H1 (cell line): ENCODE results near the gene SGCG. TPM values are rescaled to one million over a fixed set of nuclear protein-coding genes. Genes with fewer than 3 reads are reported as not detected.

Source experiments
- CTCF ChIA-PET: fragments of 300-600 bp; sonication (Branson Sonifier 250); formaldehyde crosslinking; loops from one replicate; lab custom pipeline; 2021; ENCODE audit not compliant: partially characterized antibody; lab: Charles Lee
- POLR2A ChIA-PET: fragments of 300-600 bp; sonication (Branson Sonifier 250); formaldehyde crosslinking; loops from one replicate; lab custom pipeline; 2021; ENCODE audit warnings: inconsistent platforms; ENCODE audit not compliant: partially characterized antibody; lab: Charles Lee
- DNase-seq, 2 experiments: peaks; one replicate each; pipeline versions ENCODE4 v3.0.0 to v3.0.0-alpha.2; 2010 to 2022; ENCODE audit warnings: low spot score in 2 of 2, low read depth in 1 of 2, mixed read lengths in 1 of 2
- FAIRE-seq: peaks from 2 replicates; lab custom pipeline; 2011; peaks lifted over from hg19 to GRCh38; lab: Jason Lieb, UNC
- H2AFZ ChIP-seq: 2 replicates; pipeline ENCODE4 v1.8.1; 2012; ENCODE audit warnings: low read length, inconsistent platforms
- H2AK5ac ChIP-seq: 2 replicates; pipeline ENCODE4 v1.6.1; 2013; ENCODE audit warnings: low read depth, low read length
- H2BK120ac ChIP-seq: replicated peaks from 2 replicates; pipeline ENCODE3; 2013; ENCODE audit warnings: low read depth, low read length, inconsistent platforms
- H2BK12ac ChIP-seq: 2 replicates; pipeline ENCODE4 v1.6.1; 2013; ENCODE audit warnings: low read depth, low read length
- H2BK15ac ChIP-seq: 2 replicates; pipeline ENCODE4 v1.6.1; 2013; ENCODE audit warnings: low read length
- H2BK20ac ChIP-seq: 2 replicates; pipeline ENCODE4 v1.6.1; 2013; ENCODE audit warnings: low read length
- H2BK5ac ChIP-seq: 2 replicates; pipeline ENCODE4 v1.6.1; 2013; ENCODE audit warnings: low read depth, low read length
- H3K14ac ChIP-seq: 2 replicates; pipeline ENCODE4 v1.6.1; 2013; ENCODE audit warnings: inconsistent platforms; ENCODE audit not compliant: insufficient read length
- H3K18ac ChIP-seq: 2 replicates; pipeline ENCODE4 v1.6.1; 2013; ENCODE audit warnings: low read length; ENCODE audit errors: extremely low read depth
- H3K23ac ChIP-seq: 2 replicates; pipeline ENCODE4 v1.6.1; 2013; ENCODE audit warnings: inconsistent platforms; ENCODE audit not compliant: insufficient read length
- H3K23me2 ChIP-seq: 2 replicates; pipeline ENCODE4 v1.6.1; 2013; ENCODE audit warnings: low read depth, low read length
- H3K27ac ChIP-seq: 2 replicates; pipeline ENCODE4 v1.6.1; 2011; ENCODE audit warnings: low read depth, low read length, inconsistent platforms
- H3K27me3 ChIP-seq, 4 experiments: replicated peaks in 1 of 4; 1 replicate in 1 of 4; 2 replicates in 3 of 4; pipeline versions ENCODE4 v1.6.1 to v1.8.1; 2011 to 2013; ENCODE audit warnings: low read length in 3 of 4, mild to moderate bottlenecking in 3 of 4, inconsistent platforms in 2 of 4, mixed read lengths in 2 of 4, moderate library complexity in 1 of 4; ENCODE audit not compliant: control insufficient read depth in 3 of 4, insufficient read depth in 3 of 4; ENCODE audit errors: extremely low read depth in 1 of 4
- H3K36me3 ChIP-seq, 4 experiments: 2 replicates each; pipeline versions ENCODE4 v1.6.1 to v1.8.1; 2011 to 2013; ENCODE audit warnings: mild to moderate bottlenecking in 4 of 4, low read length in 3 of 4, moderate library complexity in 2 of 4, control low read depth in 1 of 4, inconsistent platforms in 1 of 4; ENCODE audit not compliant: insufficient read depth in 4 of 4, control insufficient read depth in 2 of 4
- H3K4ac ChIP-seq: replicated peaks from 2 replicates; pipeline ENCODE3; 2013; ENCODE audit warnings: low read length, low read depth, mixed read lengths, inconsistent platforms; ENCODE audit not compliant: insufficient read length
- H3K4me1 ChIP-seq, 4 experiments: replicated peaks in 1 of 4; 1 replicate in 1 of 4; 2 replicates in 3 of 4; pipeline versions ENCODE4 v1.6.1 to v1.8.1; 2011 to 2013; ENCODE audit warnings: low read length in 3 of 4, inconsistent platforms in 2 of 4, mixed read lengths in 1 of 4; ENCODE audit not compliant: insufficient read depth in 4 of 4, control insufficient read depth in 3 of 4
- H3K4me2 ChIP-seq, 2 experiments: 2 replicates each; pipeline versions ENCODE4 v1.6.1 to v1.8.1; 2011 to 2013; ENCODE audit warnings: low read depth in 2 of 2, low read length in 2 of 2, control low read depth in 1 of 2, inconsistent platforms in 1 of 2, mild to moderate bottlenecking in 1 of 2; ENCODE audit not compliant: insufficient read depth in 1 of 2
- H3K4me3 ChIP-seq, 4 experiments: fragments of 200-600, 300-600 bp in 1 of 4; sonication (generic), shearing (Covaris generic), sonication (Bioruptor Twin) in 1 of 4; 2 replicates each; pipeline versions ENCODE4 v1.5.1 to v1.8.1; 2011 to 2016; ENCODE audit warnings: low read length in 4 of 4, low read depth in 3 of 4, control low read depth in 2 of 4, inconsistent platforms in 2 of 4, mild to moderate bottlenecking in 2 of 4, mixed read lengths in 1 of 4, moderate library complexity in 1 of 4; ENCODE audit not compliant: insufficient read depth in 2 of 4; ENCODE audit errors: extremely low read depth in 1 of 4
- H3K56ac ChIP-seq: replicated peaks from 2 replicates; pipeline ENCODE3; 2013; ENCODE audit warnings: low read depth, mild to moderate bottlenecking, mixed read lengths, low read length, inconsistent platforms; ENCODE audit not compliant: insufficient read length
- H3K79me1 ChIP-seq: 2 replicates; pipeline ENCODE4 v1.6.1; 2013; ENCODE audit warnings: low read depth, low read length, control low read depth
- H3K79me2 ChIP-seq, 2 experiments: 2 replicates each; pipeline versions ENCODE4 v1.6.1 to v1.8.1; 2012 to 2013; ENCODE audit warnings: low read length in 2 of 2, mild to moderate bottlenecking in 2 of 2, inconsistent platforms in 1 of 2; ENCODE audit not compliant: insufficient read depth in 2 of 2, control insufficient read depth in 1 of 2
- H3K9ac ChIP-seq, 4 experiments: replicated peaks in 1 of 4; 1 replicate in 1 of 4; 2 replicates in 3 of 4; pipeline versions ENCODE4 v1.6.1 to v1.8.1; 2011 to 2013; ENCODE audit warnings: low read depth in 3 of 4, low read length in 3 of 4, control low read depth in 2 of 4, mild to moderate bottlenecking in 2 of 4, moderate library complexity in 2 of 4, inconsistent platforms in 1 of 4; ENCODE audit errors: extremely low read depth in 1 of 4
- H3K9me3 ChIP-seq, 2 experiments: 2 replicates each; pipeline versions ENCODE4 v1.6.1 to v1.8.1; 2012 to 2013; ENCODE audit warnings: mild to moderate bottlenecking in 2 of 2, moderate library complexity in 2 of 2, control low read depth in 1 of 2, inconsistent platforms in 1 of 2, low read depth in 1 of 2, low read length in 1 of 2, mixed read lengths in 1 of 2; ENCODE audit not compliant: insufficient read depth in 2 of 2
- H4K20me1 ChIP-seq, 2 experiments: replicated peaks in 1 of 2; 2 replicates each; pipeline versions ENCODE3 to v1.8.1; 2011 to 2013; ENCODE audit warnings: inconsistent platforms in 2 of 2, low read length in 2 of 2, mild to moderate bottlenecking in 1 of 2; ENCODE audit not compliant: insufficient read depth in 2 of 2, control insufficient read depth in 1 of 2
- H4K5ac ChIP-seq: 2 replicates; pipeline ENCODE4 v1.6.1; 2013; ENCODE audit warnings: low read length, low read depth, mixed read lengths, inconsistent platforms; ENCODE audit not compliant: insufficient read length
- H4K8ac ChIP-seq: 2 replicates; pipeline ENCODE4 v1.8.0; 2013; ENCODE audit warnings: mild to moderate bottlenecking, moderate library complexity, low read length, inconsistent platforms; ENCODE audit not compliant: insufficient read depth; ENCODE audit errors: extremely low read depth
- H4K91ac ChIP-seq: replicated peaks from 2 replicates; pipeline ENCODE3; 2013; ENCODE audit warnings: low read length, mixed read lengths, inconsistent platforms; ENCODE audit not compliant: insufficient read length
- CBX8 ChIP-seq: fragments of 300-800, 300-1000 bp; sonication (generic); IDR thresholded peaks from 2 replicates; pipeline ENCODE4 v1.7.1; 2016; ENCODE audit warnings: low read depth, low read length, borderline replicate concordance
- CHD1 ChIP-seq: IDR thresholded peaks from 2 replicates; pipeline ENCODE4 v1.6.1; 2012; ENCODE audit warnings: low read depth, low read length, improper control_type of control experiment
- KDM4A ChIP-seq: IDR thresholded peaks from one replicate; pipeline ENCODE4 v1.7.1; 2012; ENCODE audit warnings: low read depth, mild to moderate bottlenecking, moderate library complexity, low read length, inconsistent platforms; ENCODE audit not compliant: severe bottlenecking
- POU5F1 ChIP-seq: IDR thresholded peaks from 2 replicates; pipeline ENCODE4 v1.6.1; 2011; ENCODE audit warnings: low read depth, mild to moderate bottlenecking, low read length, moderate library complexity
- SP4 ChIP-seq: IDR thresholded peaks from 2 replicates; pipeline ENCODE4 v1.6.1; 2012; ENCODE audit warnings: low read length, inconsistent platforms
- TAF1 ChIP-seq: IDR thresholded peaks from 2 replicates; pipeline ENCODE4 v1.6.1; 2011; ENCODE audit warnings: mild to moderate bottlenecking, low read depth, low read length
- ZNF274 ChIP-seq: IDR thresholded peaks from 2 replicates; pipeline ENCODE4 v1.7.0; 2012; ENCODE audit warnings: low read length, borderline replicate concordance; ENCODE audit errors: extremely low read depth
- WGBS, 2 experiments: shearing (Covaris generic) in 1 of 2; methylation state at CpG; one replicate each; pipeline versions ENCODE4 v1.1.6 to v1.1.7; 2013 to 2015; ENCODE audit warnings: low lambda C conversion rate in 2 of 2, mixed read lengths in 2 of 2, inconsistent platforms in 1 of 2, low coverage in 1 of 2, missing lambda C conversion rate in 1 of 2; ENCODE audit not compliant: insufficient replicate concordance in 2 of 2, insufficient coverage in 1 of 2, insufficient read length in 1 of 2; ENCODE audit errors: extremely low coverage in 1 of 2, missing lambda C conversion rate in 1 of 2; 5-methylcytosine and 5-hydroxymethylcytosine counted together
- polyA plus RNA-seq, 7 experiments: library from polyadenylated mRNA; depleted of rRNA in 3 of 7; stranded (reverse) in 5 of 7; unstranded in 2 of 7; fragments of >200 nt in 5 of 7; fragments of 200-250 nt in 2 of 7; gene quantifications; 1 replicate in 5 of 7; 2 replicates in 1 of 7; 4 replicates in 1 of 7; pipeline versions ENCODE4 v1.2.1 to v1.2.3, GENCODE V29; 2011 to 2013; ENCODE audit warnings: missing spikeins in 2 of 7, mixed read lengths in 2 of 7
- total RNA-seq: library from RNA; stranded (reverse); fragmentation: NEBNext Ultra II Directional; extraction: Animal tissue kit (Norgen Biotek cat#: 25700); gene quantifications from 2 replicates; pipeline ENCODE4 v1.2.1, GENCODE V29; 2021

SGCG gene
- total and polyA plus RNA-seq, 2 of the 8 experiments (the other 6 are each of a cell fraction or from before 2014, with no cell fraction given): 0.05 TPM; not detected in 1

- no peak overlapping the region for H3K27ac ChIP-seq
- no peak overlapping the region for H4K5ac ChIP-seq
- H3K79me2 ChIP-seq: no peaks in the 10 kb centered on the region
- no peaks in the 10 kb centered on the region for H3K27me3 ChIP-seq
- H3K14ac ChIP-seq: no peak overlapping the region
- 82% methylated on average over 1 of the region's 1 CpG; no CpG with 5 or more reads in 1 of the 2 experiments for WGBS, 2 experiments
- H2BK5ac ChIP-seq: no peak overlapping the region
- no peak overlapping the region for H3K4ac ChIP-seq
- no peak overlapping the region for H4K8ac ChIP-seq
- H3K23me2 ChIP-seq: no peaks in the 10 kb centered on the region
- H3K4me2 ChIP-seq: no peak overlapping the region
- H2BK120ac ChIP-seq: no peak overlapping the region
- H3K56ac ChIP-seq: no peak overlapping the region
- ChIA-PET CTCF (no interaction called here), POLR2A (no interaction called here)
- DNase-seq: no peak
- H4K91ac ChIP-seq: no peak overlapping the region
- no peaks in the 10 kb centered on the region for H3K36me3 ChIP-seq
- H2BK20ac ChIP-seq: no peak overlapping the region
- H3K79me1 ChIP-seq: no peaks in the 10 kb centered on the region
- no peak overlapping the region for H3K23ac ChIP-seq
- no peak overlapping the region for H2AFZ ChIP-seq
- H3K4me3 ChIP-seq: no peak overlapping the region
- H4K20me1 ChIP-seq: no peaks in the 10 kb centered on the region
- H2BK12ac ChIP-seq: no peak overlapping the region
- no peak for FAIRE-seq
- H3K4me1 ChIP-seq: no peaks in the 10 kb centered on the region
- H3K18ac ChIP-seq: no peak overlapping the region
- no peak overlapping the region for H2BK15ac ChIP-seq
- peaks cover 0 to 5% of the 10 kb centered on the region in 2 experiments; a peak in 1 of 4 replicates for H3K9me3 ChIP-seq
- no peak overlapping the region for H2AK5ac ChIP-seq
- no peak overlapping the region for H3K9ac ChIP-seq
- TF ChIP-seq POU5F1 (no peak), KDM4A (no peak), TAF1 (no peak), CHD1 (no peak), SP4 (no peak), ZNF274 (no peak), CBX8 (no peak)
These were observed 111.8 kb downstream of the SGCG start for GRCh38 chr13:23292586-23292985.
